Neural cell (in vitro differentiated cells): ENCODE results near the gene PDHX. TPM values are rescaled to one million over a fixed set of nuclear protein-coding genes. Genes with fewer than 3 reads are reported as not detected.

Source experiments
- H2AFZ ChIP-seq: fragments of 200-600, 300-800 bp; sonication (generic), shearing (Covaris generic); 2 replicates; pipeline ENCODE4 v1.6.0; 2014; ENCODE audit warnings: low read depth, mild to moderate bottlenecking, antibody characterized with exemption, low read length, moderate library complexity
- H3F3A ChIP-seq: fragments of 200-600 bp; shearing (Covaris generic); 2 replicates; pipeline ENCODE4 v1.6.1; 2016; ENCODE audit warnings: mild to moderate bottlenecking, moderate library complexity, mixed read lengths, antibody characterized with exemption, low read length; ENCODE audit not compliant: insufficient read depth, poor library complexity, severe bottlenecking
- H3K27ac ChIP-seq: fragments of 200-600, 300-800 bp; sonication (generic), shearing (Covaris generic); 2 replicates; pipeline ENCODE4 v1.5.1; 2014; ENCODE audit warnings: mild to moderate bottlenecking, low read length, moderate library complexity
- H3K27me3 ChIP-seq: fragments of 300-800, 200-600 bp; sonication (generic), shearing (Covaris generic); 2 replicates; pipeline ENCODE4 v1.6.0; 2014; ENCODE audit warnings: mild to moderate bottlenecking, low read depth, low read length, moderate library complexity; ENCODE audit not compliant: insufficient read depth
- H3K36me3 ChIP-seq: fragments of 300-800, 200-600 bp; sonication (generic), shearing (Covaris generic); 2 replicates; pipeline ENCODE4 v1.5.1; 2014; ENCODE audit warnings: mild to moderate bottlenecking, antibody characterized with exemption, low read length, moderate library complexity; ENCODE audit not compliant: insufficient read depth
- H3K4me2 ChIP-seq: fragments of 300-800, 200-600 bp; sonication (generic), shearing (Covaris generic); 2 replicates; pipeline ENCODE4 v1.6.0; 2014; ENCODE audit warnings: mild to moderate bottlenecking, low read length
- H3K4me3 ChIP-seq: fragments of 300-800, 200-600 bp; sonication (generic), shearing (Covaris generic); 2 replicates; pipeline ENCODE4 v1.5.1; 2014; ENCODE audit warnings: mild to moderate bottlenecking, low read length, moderate library complexity
- H3K79me2 ChIP-seq: fragments of 200-600 bp; shearing (Covaris generic); replicated peaks from 2 replicates; pipeline ENCODE4 v1.6.0; 2014; ENCODE audit warnings: mild to moderate bottlenecking, low read length, moderate library complexity; ENCODE audit not compliant: insufficient read depth
- H3K9ac ChIP-seq: fragments of 300-800, 200-600 bp; sonication (generic), shearing (Covaris generic); 2 replicates; pipeline ENCODE4 v1.6.1; 2016; ENCODE audit warnings: mild to moderate bottlenecking, low read length, mixed read lengths
- H3K9me2 ChIP-seq: fragments of 200-600 bp; shearing (Covaris generic); 2 replicates; pipeline ENCODE4 v1.6.1; 2016; ENCODE audit warnings: mild to moderate bottlenecking, low read length, mixed read lengths; ENCODE audit not compliant: insufficient read depth
- H3K9me3 ChIP-seq: fragments of 200-600, 300-800 bp; sonication (generic), shearing (Covaris generic); 2 replicates; pipeline ENCODE4 v1.6.1; 2016; ENCODE audit warnings: mild to moderate bottlenecking, mixed run types, low read length, moderate library complexity, mixed read lengths
- H4K20me1 ChIP-seq: fragments of 200-600 bp; shearing (Covaris generic); 2 replicates; pipeline ENCODE4 v1.6.1; 2016; ENCODE audit warnings: mild to moderate bottlenecking, mixed run types; ENCODE audit not compliant: insufficient read depth
- CTCF ChIP-seq: fragments of 450-650 bp; IDR thresholded peaks from 2 replicates; pipeline ENCODE4 v1.5.1; 2014; ENCODE audit warnings: antibody characterized with exemption, mild to moderate bottlenecking, moderate library complexity; ENCODE audit not compliant: poor library complexity, severe bottlenecking
- EP300 ChIP-seq: fragments of 450-650 bp; conservative IDR thresholded peaks from 2 replicates; pipeline ENCODE4 v1.6.1; 2014; ENCODE audit warnings: antibody characterized with exemption, mild to moderate bottlenecking, moderate library complexity; ENCODE audit not compliant: poor library complexity, severe bottlenecking
- EZH2 ChIP-seq: fragments of 200-600, 300-800 bp; shearing (Covaris generic), sonication (generic); IDR thresholded peaks from 2 replicates; pipeline ENCODE4 v1.6.1; 2014; ENCODE audit warnings: antibody characterized with exemption, low read length, borderline replicate concordance, mild to moderate bottlenecking; ENCODE audit not compliant: insufficient read depth, poor library complexity, severe bottlenecking
- MXI1 ChIP-seq: fragments of 450-650 bp; conservative IDR thresholded peaks from 2 replicates; pipeline ENCODE4 v1.6.1; 2014; ENCODE audit warnings: antibody characterized with exemption, mild to moderate bottlenecking; ENCODE audit not compliant: poor library complexity, severe bottlenecking
- POLR2AphosphoS5 ChIP-seq: IDR thresholded peaks from 2 replicates; pipeline ENCODE4 v1.6.1; 2012
- RAD21 ChIP-seq: fragments of 450-650 bp; conservative IDR thresholded peaks from 2 replicates; pipeline ENCODE4 v1.6.1; 2014; ENCODE audit warnings: antibody characterized with exemption, mild to moderate bottlenecking, moderate library complexity
- REST ChIP-seq: IDR thresholded peaks from 2 replicates; pipeline ENCODE4 v1.6.1; 2012; ENCODE audit warnings: borderline replicate concordance
- SMC3 ChIP-seq: fragments of 450-650 bp; conservative IDR thresholded peaks from 2 replicates; pipeline ENCODE4 v1.6.1; 2014; ENCODE audit warnings: antibody characterized with exemption, mild to moderate bottlenecking, moderate library complexity; ENCODE audit not compliant: poor library complexity
- TAF1 ChIP-seq: IDR thresholded peaks from 2 replicates; pipeline ENCODE4 v1.6.1; 2012; ENCODE audit warnings: low read depth
- polyA plus RNA-seq: library from polyadenylated mRNA; depleted of rRNA; stranded (reverse); fragments of >200 nt; gene quantifications from 2 replicates; pipeline ENCODE4 v1.2.3, GENCODE V29; 2014

Gene PDHX
- polyA plus RNA-seq, 1 donor from 2014 or later, result 59.8 TPM

GRCh38 chr11:34938611-34939010, 22.2 kb downstream of the PDHX start:
- Histone ChIP-seq H2AFZ (no peak overlapping the region), H3K27me3 (no peaks in the 10 kb centered on the region), H4K20me1 (no peaks in the 10 kb centered on the region), H3K4me2 (no peak overlapping the region), H3F3A (no peaks in the 10 kb centered on the region), H3K9me3 (no peaks in the 10 kb centered on the region), H3K9me2 (no peaks in the 10 kb centered on the region), H3K79me2 (peaks cover 2% of the 10 kb centered on the region), H3K27ac (no peak overlapping the region), H3K36me3 (no peaks in the 10 kb centered on the region), H3K4me3 (no peak overlapping the region), H3K9ac (no peak overlapping the region)
- TF ChIP-seq EP300, result no peak
- no peak for TF ChIP-seq TAF1
- TF ChIP-seq SMC3, result no peak
- no peak for TF ChIP-seq REST
- no peak for TF ChIP-seq MXI1
- no peak for TF ChIP-seq EZH2
- TF ChIP-seq RAD21, result no peak
- no peak for TF ChIP-seq CTCF
- no peak for TF ChIP-seq POLR2AphosphoS5

- Histone ChIP-seq H3F3A (no peaks in the 10 kb centered on the region), H3K4me3 (no peak overlapping the region), H3K9ac (no peak overlapping the region), H3K36me3 (no peaks in the 10 kb centered on the region), H2AFZ (no peak overlapping the region), H3K79me2 (peaks cover 3% of the 10 kb centered on the region), H3K9me2 (no peaks in the 10 kb centered on the region), H3K9me3 (no peaks in the 10 kb centered on the region), H3K27ac (no peak overlapping the region), H4K20me1 (no peaks in the 10 kb centered on the region), H3K27me3 (no peaks in the 10 kb centered on the region), H3K4me2 (no peak overlapping the region)
- TF ChIP-seq RAD21, result no peak
- no peak for TF ChIP-seq SMC3
- TF ChIP-seq POLR2AphosphoS5, result no peak
- no peak for TF ChIP-seq REST
- no peak for TF ChIP-seq CTCF
- TF ChIP-seq MXI1, result no peak
- TF ChIP-seq TAF1, result no peak
- TF ChIP-seq EZH2, result no peak
- no peak for TF ChIP-seq EP300
These were observed 23.7 kb downstream of the PDHX start for GRCh38 chr11:34940026-34940677.
